Colonic mucosa (tissue), 4 donors: Measurements from ENCODE around the gene ZNF768. TPM values are rescaled to one million over a fixed set of nuclear protein-coding genes. Genes with fewer than 3 reads are reported as not detected.
A peak's percentile ranks its signal among the peaks of the same experiment; 100 is the strongest.
"Not testable (repeated sequence)": the region's sequence is repeated elsewhere in the genome, so short reads cannot be mapped to it uniquely, and the experiment has no call there.

ENCODE experiments used
- DNase-seq: peaks from one replicate; pipeline ENCODE4 v3.0.0-alpha.2; 2020
- H3K27ac ChIP-seq: fragments of 200-600 bp; one replicate; pipeline ENCODE4 v1.8.0; 2021
- H3K27me3 ChIP-seq: fragments of 200-600 bp; one replicate; pipeline ENCODE4 v1.8.0; 2021
- H3K36me3 ChIP-seq: fragments of 200-600 bp; one replicate; pipeline ENCODE4 v1.8.0; 2021
- H3K4me1 ChIP-seq: fragments of 200-600 bp; one replicate; pipeline ENCODE4 v1.8.0; 2021; ENCODE audit warnings: mild to moderate bottlenecking
- H3K4me3 ChIP-seq: fragments of 200-600 bp; one replicate; pipeline ENCODE4 v1.8.0; 2021
- H3K9ac ChIP-seq, 2 donors: one replicate each; pipeline ENCODE4 v1.7.0; 2013; ENCODE audit warnings: control low read depth in 2 of 2, low read depth in 2 of 2, low read length in 2 of 2
- H3K9me3 ChIP-seq: fragments of 200-600 bp; one replicate; pipeline ENCODE4 v1.8.0; 2021
- CTCF ChIP-seq: fragments of 200-600 bp; IDR thresholded peaks from one replicate; pipeline ENCODE4 v1.8.0; 2022; ENCODE audit warnings: antibody characterized with exemption, mild to moderate bottlenecking
- intact Hi-C: fragments of 100-400 bp; cut with DNase I; formaldehyde crosslinking; loops from one replicate; pipeline ENCODE4 v1.14.1; 2022
- total RNA-seq, 2 donors: library from RNA; stranded (reverse); fragmentation: NEBNext Ultra II Directional in 1 of 2; extraction: Animal tissue kit (Norgen Biotek cat#: 25700) in 1 of 2; gene quantifications; one replicate each; pipeline ENCODE4 v1.2.1, GENCODE V29; 2021
- donor health status: healthy.
- donor health status: DM: no; HTN: no; CAD: no.
- donor health status: DM: no; HTN: no; CAD: no.

The ZNF768 gene
- total RNA-seq, 2 donors from 2014 or later = 58.6 to 63.2 TPM

DNA sequence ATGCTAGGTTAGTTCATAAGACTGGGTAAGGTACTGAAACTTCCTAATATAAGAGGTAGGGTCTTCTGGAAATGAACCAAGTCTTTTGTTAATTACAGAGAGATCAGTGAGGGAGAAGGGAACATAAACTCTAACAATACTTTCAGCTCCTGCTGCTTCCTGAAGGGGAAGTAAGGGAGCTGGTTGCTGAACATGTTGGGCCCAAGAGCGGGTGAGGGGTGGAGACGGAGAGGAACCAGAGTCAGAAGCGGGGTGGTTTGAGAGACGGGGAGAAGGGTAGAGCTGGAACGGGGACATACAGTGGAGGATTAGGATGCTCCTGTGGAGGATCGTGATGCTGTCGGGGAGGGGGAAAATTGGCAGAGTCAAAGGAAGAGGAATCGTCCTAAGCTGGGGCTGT is 19.7 kb upstream of the ZNF768 start:
- Histone ChIP-seq H3K4me3 (no peak overlapping the region), H3K4me1 (peaks cover under 1% of the 10 kb centered on the region), H3K27ac (no peak overlapping the region), H3K9ac (no peak overlapping the region), H3K36me3 (no peaks in the 10 kb centered on the region), H3K27me3 (no peaks in the 10 kb centered on the region), H3K9me3 (no peaks in the 10 kb centered on the region)
- intact Hi-C loops = no loop called here
- no peak for TF ChIP-seq CTCF
- no peak for DNase-seq

DNA sequence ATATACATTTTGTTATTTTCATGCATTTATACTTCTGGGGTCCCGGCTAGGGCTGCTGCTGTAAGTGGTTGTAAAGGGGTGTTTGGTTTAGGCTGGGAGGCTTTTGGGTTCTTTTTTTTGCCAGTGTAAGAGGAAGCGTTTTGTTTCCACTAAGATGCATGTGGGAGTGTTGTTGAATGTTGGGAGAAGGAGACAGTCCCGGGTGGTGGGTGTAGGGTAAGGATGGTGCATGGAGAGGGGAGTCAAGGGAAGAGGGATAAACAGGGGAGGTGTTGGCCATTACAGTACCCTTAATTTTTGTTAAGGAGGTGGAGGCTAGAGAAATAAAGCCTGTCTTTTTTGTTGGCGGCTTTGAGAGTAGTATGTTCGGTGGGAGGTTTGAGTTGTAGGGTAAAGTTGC is 16.7 kb upstream of the ZNF768 start:
- H3K9ac ChIP-seq = no peak overlapping the region
- intact Hi-C loops = no loop called here
- no peaks in the 10 kb centered on the region for H3K27me3 ChIP-seq
- peaks cover 6% of the 10 kb centered on the region for H3K4me1 ChIP-seq
- no peaks in the 10 kb centered on the region for H3K36me3 ChIP-seq
- no peak for TF ChIP-seq CTCF
- H3K4me3 ChIP-seq = no peak overlapping the region
- no peaks in the 10 kb centered on the region for H3K9me3 ChIP-seq
- no peak overlapping the region for H3K27ac ChIP-seq
- DNase-seq = no peak

GRCh38 chr16:30541502-30542329 is 15.3 kb upstream of the ZNF768 start:
- H3K27ac ChIP-seq = peak overlapping the region; percentile 69
- H3K9ac ChIP-seq = peak overlapping the region in 1 of 2 donors; percentile 61

GRCh38 chr16:30540916-30541464 is 14.6 kb upstream of the ZNF768 start:
- DNase-seq, H3K27me3 ChIP-seq, H3K36me3 ChIP-seq, H3K9me3 ChIP-seq, H3K4me3 ChIP-seq, H3K4me1 ChIP-seq, intact Hi-C loops: not testable (repeated sequence)
- peak overlapping the region in 1 of 2 donors; percentile 22 for H3K9ac ChIP-seq
- peak overlapping the region; percentile 69 for H3K27ac ChIP-seq

More at GRCh38 chr16:30541502-30542329, 15.3 kb upstream of the ZNF768 start:
- intact Hi-C loops = no loop called here
- H3K9me3 ChIP-seq = no peaks in the 10 kb centered on the region
- no peak for TF ChIP-seq CTCF
- no peak overlapping the region for H3K4me3 ChIP-seq
- peaks cover 6% of the 10 kb centered on the region for H3K4me1 ChIP-seq
- peak; percentile 77 for DNase-seq
- H3K36me3 ChIP-seq = no peaks in the 10 kb centered on the region
- H3K27me3 ChIP-seq = no peaks in the 10 kb centered on the region

GRCh38 chr16:30539986-30540526 is 13.7 kb upstream of the ZNF768 start:
- H3K36me3 ChIP-seq, H3K27ac ChIP-seq, intact Hi-C loops, H3K9ac ChIP-seq, H3K9me3 ChIP-seq, DNase-seq, H3K4me3 ChIP-seq, H3K27me3 ChIP-seq, H3K4me1 ChIP-seq: not testable (repeated sequence)

GRCh38 chr16:30539000-30539964 is 12.9 kb upstream of the ZNF768 start:
- intact Hi-C loops = no loop called here
- TF ChIP-seq CTCF = no peak
- Histone ChIP-seq H3K4me3 (no peak overlapping the region), H3K4me1 (peaks cover 6% of the 10 kb centered on the region), H3K9ac (peak overlapping the region in 1 of 2 donors; percentile 16), H3K27me3 (no peaks in the 10 kb centered on the region), H3K9me3 (no peaks in the 10 kb centered on the region), H3K27ac (peak overlapping the region; percentile 17), H3K36me3 (no peaks in the 10 kb centered on the region)
- no peak for DNase-seq

DNA sequence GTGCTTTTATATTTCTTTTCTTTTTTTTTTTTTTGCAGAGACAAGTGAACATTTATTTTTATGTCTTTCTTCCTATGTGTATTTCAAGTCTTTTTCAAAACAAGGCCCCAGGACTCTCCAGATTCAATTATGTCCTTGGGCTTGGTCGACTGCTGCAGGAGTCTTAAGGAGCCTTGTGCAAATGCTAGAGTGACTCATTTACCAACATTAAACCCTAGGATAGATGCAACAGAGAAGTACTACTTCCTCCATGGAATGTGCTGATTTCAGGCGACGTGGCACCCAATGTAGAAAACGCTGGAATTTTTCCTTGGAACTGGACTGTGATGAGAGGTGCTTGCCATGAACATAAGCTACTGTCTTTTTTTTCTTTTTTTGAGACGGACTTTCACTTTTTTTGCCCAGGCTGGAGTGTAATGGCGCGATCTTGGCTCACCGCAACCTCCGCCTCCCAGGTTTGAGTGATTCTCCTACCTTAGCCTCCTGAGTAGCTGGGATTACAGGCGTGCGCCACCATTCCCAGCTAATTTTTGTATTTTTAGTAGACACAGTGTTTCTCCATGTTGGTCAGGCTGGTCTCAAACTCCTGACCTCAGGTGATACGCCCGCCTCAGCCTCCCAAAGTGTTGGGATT is 10.1 kb upstream of the ZNF768 start:
- H3K4me3 ChIP-seq, intact Hi-C loops: not testable (repeated sequence)

More for the DNA sequence above, 10.1 kb upstream of the ZNF768 start:
- DNase-seq, H3K9ac ChIP-seq, H3K4me1 ChIP-seq, H3K36me3 ChIP-seq, H3K9me3 ChIP-seq, H3K27ac ChIP-seq, H3K27me3 ChIP-seq: not testable (repeated sequence)
